ENCODE results near the gene FAM200B. TPM values are rescaled to one million over a fixed set of nuclear protein-coding genes. Genes with fewer than 3 reads are reported as not detected.

FAM200B gene
- total and polyA plus RNA-seq, 7 experiments from 2014 or later, result 10.6 to 91.6 (median 35.8) TPM

Other genes with a start within 250 kb of the FAM200B start
- gene CC2D2A, start 211.9 kb upstream of the FAM200B start, total RNA-seq, result 1 to 10 TPM in 1 of 5 experiments, not detected in 4; 1.3 TPM
- not detected for gene CC2D2A, start 211.9 kb upstream of the FAM200B start, polyA plus RNA-seq
- 100 to 1,000 TPM in 1 of 5 experiments, 10 to 100 TPM in 4; 39.1 to 107 (median 57.4) TPM for gene FBXL5, start 26.5 kb upstream of the FAM200B start, total RNA-seq
- 100 to 1,000 TPM; 123 to 127 TPM for gene FBXL5, start 26.5 kb upstream of the FAM200B start, polyA plus RNA-seq
- 10 to 100 TPM in 1 of 5 experiments, 1 to 10 TPM in 2, under 1 TPM in 2; 0.65 to 41.8 (median 1.1) TPM for gene BST1, start 21.2 kb downstream of the FAM200B start, total RNA-seq
- under 1 TPM; 0.45 to 0.89 TPM for gene BST1, start 21.2 kb downstream of the FAM200B start, polyA plus RNA-seq
- 100 to 1,000 TPM in 1 of 5 experiments, 10 to 100 TPM in 2, 1 to 10 TPM in 2; 5.6 to 189 (median 14.3) TPM for gene CD38, start 96.5 kb downstream of the FAM200B start, total RNA-seq
- 10 to 100 TPM; 13.9 to 14.0 TPM for gene CD38, start 96.5 kb downstream of the FAM200B start, polyA plus RNA-seq